Measurements from ENCODE around the gene ADRA2C.

- TF ChIP-seq CTCF (IDR thresholded peaks at IDR 0.05; ENCODE audit: insufficient read depth, low read length, poor library complexity, severe bottlenecking) (no peak), EZH2phosphoT487 (conservative IDR thresholded peaks at IDR 0.05; ENCODE audit: low read length) (no peak)
Measured at GRCh38 chr4:3792813-3793212, 26.6 kb downstream of the ADRA2C start.

Data from SU-DHL-6 (cell line).